GM18861 (cell line): ENCODE data around the gene LCP2.

Experiments
- ATAC-seq: cut with Tn5 transposase; IDR thresholded peaks from one replicate; pipeline ENCODE4 v1.9.1; 2021; ENCODE audit not compliant: unreplicated experiment

LCP2 gene

GRCh38 chr5:170296935-170297588, 515 bp downstream of the LCP2 start:
- ATAC-seq: peak; percentile 65

GRCh38 chr5:170296036-170296934, 1.3 kb downstream of the LCP2 start:
- no peak for ATAC-seq

GRCh38 chr5:170294556-170294955, 3.0 kb downstream of the LCP2 start:
- ATAC-seq: no peak

GRCh38 chr5:170294057-170294456, 3.5 kb downstream of the LCP2 start:
- ATAC-seq: no peak

- ATAC-seq: peak; percentile 78
Measured at GRCh38 chr5:170293273-170293672, 4.3 kb downstream of the LCP2 start.

- no peak for ATAC-seq
Measured at GRCh38 chr5:170292179-170293104, 5.1 kb downstream of the LCP2 start.

- no peak for ATAC-seq
Measured at GRCh38 chr5:170290498-170290897, 7.1 kb downstream of the LCP2 start.

GRCh38 chr5:170289764-170290163, 7.8 kb downstream of the LCP2 start:
- no peak for ATAC-seq

GRCh38 chr5:170289121-170289520, 8.5 kb downstream of the LCP2 start:
- ATAC-seq: no peak

GRCh38 chr5:170288551-170288950, 9.0 kb downstream of the LCP2 start:
- ATAC-seq: no peak

GRCh38 chr5:170288151-170288550, 9.4 kb downstream of the LCP2 start:
- ATAC-seq: no peak

- no peak for ATAC-seq
Measured at GRCh38 chr5:170287532-170287931, 10.0 kb downstream of the LCP2 start.

- no peak for ATAC-seq
Measured at GRCh38 chr5:170286386-170286925, 11.1 kb downstream of the LCP2 start.

GRCh38 chr5:170285181-170285580, 12.4 kb downstream of the LCP2 start:
- no peak for ATAC-seq

GRCh38 chr5:170284231-170284630, 13.3 kb downstream of the LCP2 start:
- ATAC-seq: no peak

GRCh38 chr5:170283296-170283695, 14.3 kb downstream of the LCP2 start:
- no peak for ATAC-seq

GRCh38 chr5:170280011-170280493, 17.5 kb downstream of the LCP2 start:
- no peak for ATAC-seq

- ATAC-seq: no peak
Measured at GRCh38 chr5:170279459-170279817, 18.1 kb downstream of the LCP2 start.

GRCh38 chr5:170278611-170279458, 18.7 kb downstream of the LCP2 start:
- peak; percentile 91 for ATAC-seq

GRCh38 chr5:170277867-170278281, 19.7 kb downstream of the LCP2 start:
- ATAC-seq: no peak
